ENCODE results near the gene C11orf21.
"Not testable (repeated sequence)": the region's sequence is repeated elsewhere in the genome, so short reads cannot be mapped to it uniquely, and the experiment has no call there.

The C11orf21 gene

DNA sequence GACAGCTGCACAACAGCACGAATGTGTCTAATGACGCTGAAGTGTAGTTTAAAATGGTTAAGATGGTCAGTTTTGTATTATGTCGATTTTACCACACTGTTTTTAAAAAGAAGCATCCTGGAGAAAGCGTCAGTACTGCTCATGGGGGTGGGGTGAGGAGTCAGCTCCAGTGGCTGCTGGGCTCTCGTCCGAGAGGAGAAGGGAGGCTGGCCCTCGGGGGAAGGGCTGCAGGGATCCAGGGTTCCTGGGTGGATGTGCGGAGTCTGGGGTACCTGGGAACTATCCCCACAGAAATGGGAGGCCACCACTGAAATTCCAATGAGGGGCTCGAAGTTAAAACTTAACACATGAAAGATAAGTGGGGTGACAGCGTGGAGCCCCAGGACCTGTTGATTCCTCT, 11.9 kb downstream of the C11orf21 start:
- Histone ChIP-seq H3K27me3 (ENCODE audit: insufficient read depth, poor library complexity, severe bottlenecking) (no peaks in the 10 kb centered on the region), H3K4me3 (replicated peaks; ENCODE audit: insufficient read depth, low read length) (no peak overlapping the region), H3K27ac (replicated peaks) (no peak overlapping the region)
- DNase-seq (ENCODE audit: low read depth in 1 of 2, low spot score in 1 of 2) = no peak
- TF ChIP-seq POLR2AphosphoS5 (IDR thresholded peaks at IDR 0.05; ENCODE audit: low read depth) (no peak), GABPA (IDR thresholded peaks at IDR 0.05; ENCODE audit: low read depth) (no peak), SPI1 (IDR thresholded peaks at IDR 0.05; ENCODE audit: borderline replicate concordance, low read depth) (no peak), CTCF (IDR thresholded peaks at IDR 0.05; ENCODE audit: insufficient read depth, low read length) (no peak)
- TF ChIP-seq, protein P1, sequence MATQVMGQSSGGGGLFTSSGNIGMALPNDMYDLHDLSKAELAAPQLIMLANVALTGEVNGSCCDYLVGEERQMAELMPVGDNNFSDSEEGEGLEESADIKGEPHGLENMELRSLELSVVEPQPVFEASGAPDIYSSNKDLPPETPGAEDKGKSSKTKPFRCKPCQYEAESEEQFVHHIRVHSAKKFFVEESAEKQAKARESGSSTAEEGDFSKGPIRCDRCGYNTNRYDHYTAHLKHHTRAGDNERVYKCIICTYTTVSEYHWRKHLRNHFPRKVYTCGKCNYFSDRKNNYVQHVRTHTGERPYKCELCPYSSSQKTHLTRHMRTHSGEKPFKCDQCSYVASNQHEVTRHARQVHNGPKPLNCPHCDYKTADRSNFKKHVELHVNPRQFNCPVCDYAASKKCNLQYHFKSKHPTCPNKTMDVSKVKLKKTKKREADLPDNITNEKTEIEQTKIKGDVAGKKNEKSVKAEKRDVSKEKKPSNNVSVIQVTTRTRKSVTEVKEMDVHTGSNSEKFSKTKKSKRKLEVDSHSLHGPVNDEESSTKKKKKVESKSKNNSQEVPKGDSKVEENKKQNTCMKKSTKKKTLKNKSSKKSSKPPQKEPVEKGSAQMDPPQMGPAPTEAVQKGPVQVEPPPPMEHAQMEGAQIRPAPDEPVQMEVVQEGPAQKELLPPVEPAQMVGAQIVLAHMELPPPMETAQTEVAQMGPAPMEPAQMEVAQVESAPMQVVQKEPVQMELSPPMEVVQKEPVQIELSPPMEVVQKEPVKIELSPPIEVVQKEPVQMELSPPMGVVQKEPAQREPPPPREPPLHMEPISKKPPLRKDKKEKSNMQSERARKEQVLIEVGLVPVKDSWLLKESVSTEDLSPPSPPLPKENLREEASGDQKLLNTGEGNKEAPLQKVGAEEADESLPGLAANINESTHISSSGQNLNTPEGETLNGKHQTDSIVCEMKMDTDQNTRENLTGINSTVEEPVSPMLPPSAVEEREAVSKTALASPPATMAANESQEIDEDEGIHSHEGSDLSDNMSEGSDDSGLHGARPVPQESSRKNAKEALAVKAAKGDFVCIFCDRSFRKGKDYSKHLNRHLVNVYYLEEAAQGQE (IDR thresholded peaks at IDR 0.05; ENCODE audit: insufficient replicate concordance, low read depth) = no peak

- no peak overlapping the region for H3K27ac ChIP-seq (replicated peaks)
- H3K4me3 ChIP-seq (replicated peaks; ENCODE audit: insufficient read depth, low read length) = no peak overlapping the region
- DNase-seq (ENCODE audit: low read depth in 1 of 2, low spot score in 1 of 2) = no peak
- TF ChIP-seq GABPA (IDR thresholded peaks at IDR 0.05; ENCODE audit: low read depth) (no peak), CTCF (IDR thresholded peaks at IDR 0.05; ENCODE audit: insufficient read depth, low read length) (no peak), SPI1 (IDR thresholded peaks at IDR 0.05; ENCODE audit: borderline replicate concordance, low read depth) (no peak), POLR2AphosphoS5 (IDR thresholded peaks at IDR 0.05; ENCODE audit: low read depth) (no peak)
- TF ChIP-seq, protein P1 (IDR thresholded peaks at IDR 0.05; ENCODE audit: insufficient replicate concordance, low read depth) = no peak
- H3K27me3 ChIP-seq (ENCODE audit: insufficient read depth, poor library complexity, severe bottlenecking) = no peaks in the 10 kb centered on the region
These were observed 12.4 kb downstream of the C11orf21 start for GRCh38 chr11:2289350-2289749.

- H3K4me3 ChIP-seq (replicated peaks; ENCODE audit: insufficient read depth, low read length) = no peak overlapping the region
- H3K27me3 ChIP-seq (ENCODE audit: insufficient read depth, poor library complexity, severe bottlenecking) = no peaks in the 10 kb centered on the region
These were observed 14.6 kb downstream of the C11orf21 start for GRCh38 chr11:2287091-2287490.

GRCh38 chr11:2286350-2286749, 15.4 kb downstream of the C11orf21 start:
- not testable (repeated sequence) for H3K27me3 ChIP-seq (ENCODE audit: insufficient read depth, poor library complexity, severe bottlenecking); DNase-seq (ENCODE audit: low read depth in 1 of 2, low spot score in 1 of 2); H3K27ac ChIP-seq (replicated peaks); H3K4me3 ChIP-seq (replicated peaks; ENCODE audit: insufficient read depth, low read length)

More at GRCh38 chr11:2287091-2287490, 14.6 kb downstream of the C11orf21 start:
- no peak overlapping the region for H3K27ac ChIP-seq (replicated peaks)
- no peak for DNase-seq (ENCODE audit: low read depth in 1 of 2, low spot score in 1 of 2)
- no peak for TF ChIP-seq POLR2AphosphoS5 (IDR thresholded peaks at IDR 0.05; ENCODE audit: low read depth)
- TF ChIP-seq, protein P1 (IDR thresholded peaks at IDR 0.05; ENCODE audit: insufficient replicate concordance, low read depth) = peak; percentile 61
